A673 (cell line): Measurements from ENCODE around the gene CXCL8. TPM values are rescaled to one million over a fixed set of nuclear protein-coding genes. Genes with fewer than 3 reads are reported as not detected.

Source experiments
- BruUV-seq: library from RNA; stranded (reverse); fragments of 400-500 nt; replicated peaks from 2 replicates; lab custom pipeline; 2021; lab: Mats Ljungman, UMichigan
- CTCF ChIA-PET: fragments of 300-600 bp; sonication (Branson Sonifier 250); formaldehyde crosslinking; loops from one replicate; lab custom pipeline; 2022; ENCODE audit warnings: antibody characterized with exemption; lab: Charles Lee
- POLR2A ChIA-PET: fragments of 300-600 bp; sonication (Branson Sonifier 250); formaldehyde crosslinking; loops from one replicate; lab custom pipeline; 2022; ENCODE audit warnings: antibody characterized with exemption; ENCODE audit not compliant: low non-redundant PET; lab: Charles Lee
- DNase-seq: peaks from one replicate; pipeline ENCODE4 v3.0.0-alpha.2; 2015; ENCODE audit warnings: low spot score
- H3K27ac ChIP-seq: fragments of 200-600 bp; sonication (generic); 2 replicates; pipeline ENCODE4 v1.5.1; 2016; ENCODE audit warnings: mixed run types, low read depth, mild to moderate bottlenecking, mixed read lengths, antibody characterized with exemption, low read length; ENCODE audit not compliant: poor library complexity, severe bottlenecking
- H3K27me3 ChIP-seq: fragments of 200-600 bp; sonication (generic); replicated peaks from 2 replicates; pipeline ENCODE4 v1.6.1; 2017; ENCODE audit warnings: mixed run types, low read depth, mild to moderate bottlenecking, mixed read lengths, antibody characterized with exemption, low read length; ENCODE audit not compliant: insufficient read depth, poor library complexity
- H3K36me3 ChIP-seq: fragments of 200-600 bp; sonication (generic); 2 replicates; pipeline ENCODE4 v1.6.1; 2016; ENCODE audit warnings: mixed run types, mild to moderate bottlenecking, mixed read lengths, antibody characterized with exemption, low read length; ENCODE audit not compliant: insufficient read depth, poor library complexity, severe bottlenecking
- H3K4me1 ChIP-seq: fragments of 200-600 bp; sonication (generic); 2 replicates; pipeline ENCODE4 v1.6.1; 2017; ENCODE audit warnings: mixed run types, mild to moderate bottlenecking, mixed read lengths, antibody characterized with exemption, low read length; ENCODE audit not compliant: insufficient read depth, poor library complexity, severe bottlenecking
- H3K4me3 ChIP-seq: fragments of 200-600 bp; sonication (generic); 2 replicates; pipeline ENCODE4 v1.5.1; 2016; ENCODE audit warnings: low read depth, mixed run types, mild to moderate bottlenecking, mixed read lengths, low read length; ENCODE audit not compliant: poor library complexity, severe bottlenecking
- H3K9me3 ChIP-seq: fragments of 200-600 bp; sonication (generic); 2 replicates; pipeline ENCODE4 v1.6.1; 2016; ENCODE audit warnings: mixed run types, low read depth, mild to moderate bottlenecking, mixed read lengths, antibody characterized with exemption, low read length; ENCODE audit not compliant: poor library complexity, severe bottlenecking
- EZH2 ChIP-seq: fragments of 200-600 bp; sonication (generic); IDR thresholded peaks from 2 replicates; pipeline ENCODE4 v1.6.1; 2017; ENCODE audit warnings: borderline replicate concordance, low read depth, mild to moderate bottlenecking, mixed read lengths, antibody characterized with exemption, low read length; ENCODE audit not compliant: poor library complexity, severe bottlenecking
- intact Hi-C: fragments of 100-400 bp; cut with micrococcal nuclease; formaldehyde crosslinking; loops from one replicate; pipeline ENCODE4 v1.10.0; 2022; ENCODE audit not compliant: unreplicated experiment
- total RNA-seq: library from RNA; stranded (reverse); gene quantifications from 2 replicates; pipeline ENCODE4 v1.2.3, GENCODE V29; 2021
- TF ChIP-seq, protein P1 (sequence below): fragments of 300-800, 200-600 bp; sonication (generic); conservative IDR thresholded peaks from 2 replicates; pipeline ENCODE4 v1.5.1; 2017; ENCODE audit warnings: low read depth, mild to moderate bottlenecking, antibody characterized with exemption, low read length, moderate library complexity, mixed read lengths

CXCL8 gene
- total RNA-seq, 1 experiment from 2014 or later: 2.7 TPM

- no peaks in the 10 kb centered on the region for H3K27me3 ChIP-seq
- intact Hi-C loops: no loop called here
- H3K4me3 ChIP-seq: no peak overlapping the region
- H3K4me1 ChIP-seq: no peaks in the 10 kb centered on the region
- TF ChIP-seq EZH2: no peak
- TF ChIP-seq, protein P1, sequence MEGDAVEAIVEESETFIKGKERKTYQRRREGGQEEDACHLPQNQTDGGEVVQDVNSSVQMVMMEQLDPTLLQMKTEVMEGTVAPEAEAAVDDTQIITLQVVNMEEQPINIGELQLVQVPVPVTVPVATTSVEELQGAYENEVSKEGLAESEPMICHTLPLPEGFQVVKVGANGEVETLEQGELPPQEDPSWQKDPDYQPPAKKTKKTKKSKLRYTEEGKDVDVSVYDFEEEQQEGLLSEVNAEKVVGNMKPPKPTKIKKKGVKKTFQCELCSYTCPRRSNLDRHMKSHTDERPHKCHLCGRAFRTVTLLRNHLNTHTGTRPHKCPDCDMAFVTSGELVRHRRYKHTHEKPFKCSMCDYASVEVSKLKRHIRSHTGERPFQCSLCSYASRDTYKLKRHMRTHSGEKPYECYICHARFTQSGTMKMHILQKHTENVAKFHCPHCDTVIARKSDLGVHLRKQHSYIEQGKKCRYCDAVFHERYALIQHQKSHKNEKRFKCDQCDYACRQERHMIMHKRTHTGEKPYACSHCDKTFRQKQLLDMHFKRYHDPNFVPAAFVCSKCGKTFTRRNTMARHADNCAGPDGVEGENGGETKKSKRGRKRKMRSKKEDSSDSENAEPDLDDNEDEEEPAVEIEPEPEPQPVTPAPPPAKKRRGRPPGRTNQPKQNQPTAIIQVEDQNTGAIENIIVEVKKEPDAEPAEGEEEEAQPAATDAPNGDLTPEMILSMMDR: no peak
- BruUV-seq: no TSS peak
- POLR2A ChIA-PET: no interaction called here
- H3K36me3 ChIP-seq: no peaks in the 10 kb centered on the region
- no peak for DNase-seq
- CTCF ChIA-PET: no interaction called here
- H3K9me3 ChIP-seq: no peaks in the 10 kb centered on the region
- no peak overlapping the region for H3K27ac ChIP-seq
Measured at GRCh38 chr4:73776321-73776729, 36.0 kb downstream of the CXCL8 start.

GRCh38 chr4:73777612-73778011 lies 37.2 kb downstream of the CXCL8 start:
- Histone ChIP-seq H3K27ac (no peak overlapping the region), H3K9me3 (no peaks in the 10 kb centered on the region), H3K36me3 (no peaks in the 10 kb centered on the region), H3K4me1 (no peaks in the 10 kb centered on the region), H3K4me3 (no peak overlapping the region), H3K27me3 (no peaks in the 10 kb centered on the region)
- intact Hi-C loops: no loop called here
- no TSS peak for BruUV-seq
- POLR2A ChIA-PET: no interaction called here
- TF ChIP-seq, protein P1: no peak
- no peak for TF ChIP-seq EZH2
- no peak for DNase-seq
- CTCF ChIA-PET: no interaction called here

GRCh38 chr4:73780243-73780642 lies 39.9 kb downstream of the CXCL8 start:
- intact Hi-C loops: no loop called here
- POLR2A ChIA-PET: no interaction called here
- BruUV-seq: no TSS peak

More at GRCh38 chr4:73780243-73780642, 39.9 kb downstream of the CXCL8 start:
- TF ChIP-seq, protein P1: no peak
- no peak for TF ChIP-seq EZH2
- Histone ChIP-seq H3K4me1 (no peaks in the 10 kb centered on the region), H3K36me3 (no peaks in the 10 kb centered on the region), H3K27ac (no peak overlapping the region), H3K9me3 (no peaks in the 10 kb centered on the region), H3K27me3 (no peaks in the 10 kb centered on the region), H3K4me3 (no peak overlapping the region)
- CTCF ChIA-PET: no interaction called here
- DNase-seq: no peak
